ENCODE data around the gene CAMK2G.
"Not testable (repeated sequence)": the region's sequence is repeated elsewhere in the genome, so short reads cannot be mapped to it uniquely, and the experiment has no call there.

Gene CAMK2G

GRCh38 chr10:73902351-73902750 lies 28.0 kb upstream of the CAMK2G start:
- DNase-seq, result no peak

- DNase-seq, result no peak
Observed at GRCh38 chr10:73901261-73901660, 26.9 kb upstream of the CAMK2G start.

- DNase-seq, result no peak
Observed at GRCh38 chr10:73900064-73900463, 25.7 kb upstream of the CAMK2G start.

- peak; percentile 92 for DNase-seq
Observed at GRCh38 chr10:73899423-73899822, 25.1 kb upstream of the CAMK2G start.

GRCh38 chr10:73898730-73899410 lies 24.5 kb upstream of the CAMK2G start:
- DNase-seq, result peak; percentile 48

- DNase-seq, result no peak
Observed at GRCh38 chr10:73897693-73898092, 23.3 kb upstream of the CAMK2G start.

- DNase-seq, result not testable (repeated sequence)
Observed at GRCh38 chr10:73895381-73895780, 21.0 kb upstream of the CAMK2G start.

- DNase-seq, result peak; percentile 58
Observed at GRCh38 chr10:73894245-73894971, 20.1 kb upstream of the CAMK2G start.

- no peak for DNase-seq
Observed at GRCh38 chr10:73893426-73893825, 19.1 kb upstream of the CAMK2G start.

GRCh38 chr10:73892310-73893030 lies 18.1 kb upstream of the CAMK2G start:
- DNase-seq, result peak; percentile 64

- no peak for DNase-seq
Observed at GRCh38 chr10:73891540-73891939, 17.2 kb upstream of the CAMK2G start.

- not testable (repeated sequence) for DNase-seq
Observed at GRCh38 chr10:73890830-73891229, 16.5 kb upstream of the CAMK2G start.

GRCh38 chr10:73890261-73890660 lies 15.9 kb upstream of the CAMK2G start:
- no peak for DNase-seq

- DNase-seq, result peak; percentile 30
Observed at GRCh38 chr10:73889416-73889815, 15.1 kb upstream of the CAMK2G start.

GRCh38 chr10:73889014-73889413 lies 14.7 kb upstream of the CAMK2G start:
- DNase-seq, result peak; percentile 87

- no peak for DNase-seq
Observed at GRCh38 chr10:73888514-73888913, 14.2 kb upstream of the CAMK2G start.

GRCh38 chr10:73887294-73888039 lies 13.1 kb upstream of the CAMK2G start:
- peak; percentile 94 for DNase-seq

GRCh38 chr10:73886661-73887293 lies 12.4 kb upstream of the CAMK2G start:
- DNase-seq, result no peak

GRCh38 chr10:73886085-73886529 lies 11.8 kb upstream of the CAMK2G start:
- DNase-seq, result peak; percentile 80

GRCh38 chr10:73884017-73884416 lies 9.7 kb upstream of the CAMK2G start:
- DNase-seq, result no peak

- no peak for DNase-seq
Observed at GRCh38 chr10:73881221-73881919, 7.0 kb upstream of the CAMK2G start.
